Lung (tissue), 12 donors: ENCODE data around the gene ANXA11. TPM values are rescaled to one million over a fixed set of nuclear protein-coding genes. Genes with fewer than 3 reads are reported as not detected.

Experiments
- ATAC-seq: fragments of 200-7000 bp; cut with Tn5 transposase; one replicate; pipeline ENCODE4 v1.9.1; 2020; ENCODE audit warnings: moderate number of reproducible peaks; ENCODE audit not compliant: insufficient read depth, low FRiP score
- DNase-seq, 3 donors: peaks; one replicate each; pipeline ENCODE4 v3.0.0-alpha.2; 2013 to 2017
- H3K27ac ChIP-seq, 2 donors: one replicate each; pipeline ENCODE4 v1.5.1; 2013; ENCODE audit warnings: mild to moderate bottlenecking in 2 of 2, moderate library complexity in 2 of 2, control low read depth in 1 of 2, inconsistent platforms in 1 of 2, low read depth in 1 of 2, low read length in 1 of 2
- H3K27me3 ChIP-seq, 3 donors: one replicate each; pipeline ENCODE4 v1.5.1; 2013; ENCODE audit warnings: low read length in 2 of 3; ENCODE audit not compliant: control insufficient read depth in 3 of 3, insufficient read depth in 3 of 3
- H3K36me3 ChIP-seq, 4 donors: one replicate each; pipeline ENCODE4 v1.5.1; 2013; ENCODE audit warnings: low read length in 4 of 4, mild to moderate bottlenecking in 1 of 4, moderate library complexity in 1 of 4; ENCODE audit not compliant: control insufficient read depth in 4 of 4, insufficient read depth in 4 of 4
- H3K4me1 ChIP-seq, 5 donors: one replicate each; pipeline ENCODE4 v1.5.1; 2013; ENCODE audit warnings: low read length in 5 of 5, mild to moderate bottlenecking in 2 of 5, moderate library complexity in 1 of 5; ENCODE audit not compliant: control insufficient read depth in 5 of 5, insufficient read depth in 5 of 5
- H3K4me3 ChIP-seq: one replicate; pipeline ENCODE4 v1.5.1; 2013; ENCODE audit warnings: mild to moderate bottlenecking, control low read depth, moderate library complexity
- H3K9ac ChIP-seq, 2 donors: one replicate each; pipeline ENCODE4 v1.5.1; 2013; ENCODE audit warnings: low read length in 2 of 2, control low read depth in 1 of 2; ENCODE audit not compliant: insufficient read depth in 1 of 2
- H3K9me3 ChIP-seq, 4 donors: one replicate each; pipeline ENCODE4 v1.5.1; 2013; ENCODE audit warnings: low read length in 3 of 4, mild to moderate bottlenecking in 1 of 4, moderate library complexity in 1 of 4; ENCODE audit not compliant: control insufficient read depth in 4 of 4, insufficient read depth in 3 of 4
- WGBS, 2 donors: extraction: QIAGEN DNeasy Blood & Tissue Kit; methylation state at CpG; one replicate each; pipeline ENCODE4 v1.1.7; 2013; 5-methylcytosine and 5-hydroxymethylcytosine counted together
- polyA plus RNA-seq, 2 donors: library from polyadenylated mRNA; stranded (reverse); fragments of 200-250 nt; gene quantifications; one replicate each; pipeline ENCODE4 v1.2.1, GENCODE V29; 2013
- total RNA-seq, 2 donors: library from RNA; depleted of rRNA in 1 of 2; stranded (reverse); fragments of >200 nt in 1 of 2; gene quantifications; one replicate each; pipeline ENCODE4 v1.2.1, GENCODE V29; 2014 to 2021
- TF ChIP-seq, protein P1 (sequence below): IDR thresholded peaks from 2 replicates; pipeline ENCODE4 v1.5.1; 2012; ENCODE audit warnings: mild to moderate bottlenecking; ENCODE audit errors: control extremely low read depth, extremely low read depth
- donor health status: control.
- donor health status: control.
- donor health status: Bipolar disorder and iron deficiency.
- donor health status: healthy.
- donor health status: DM: yes; HTN: yes; CAD: no.

The ANXA11 gene
- total and polyA plus RNA-seq, 4 donors: 97.7 to 404 (median 209) TPM

DNA sequence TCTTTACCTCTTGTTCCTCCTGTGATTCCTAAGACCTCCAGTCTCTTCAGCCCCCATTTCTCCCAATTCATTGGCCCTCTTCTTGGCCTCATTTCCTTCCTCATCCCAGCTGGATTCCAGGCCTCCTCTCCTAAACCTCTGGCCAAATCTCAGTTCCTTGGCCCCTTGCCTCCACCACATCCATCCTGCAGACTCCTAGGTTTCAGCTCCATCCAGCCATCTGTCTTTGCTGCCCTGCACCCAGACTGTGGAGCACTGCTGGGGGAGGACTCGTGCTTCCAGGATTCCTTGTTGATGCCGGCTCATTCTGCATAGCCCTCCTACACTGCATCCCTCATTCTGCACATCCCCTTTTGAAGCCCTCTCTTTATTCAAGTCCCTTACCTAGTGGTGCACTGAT, 66.1 kb downstream of the ANXA11 start:
- no peak for ATAC-seq
- no peak overlapping the region for H3K27ac ChIP-seq
- DNase-seq: no peak
- no peak overlapping the region for H3K4me3 ChIP-seq
- TF ChIP-seq, protein P1, sequence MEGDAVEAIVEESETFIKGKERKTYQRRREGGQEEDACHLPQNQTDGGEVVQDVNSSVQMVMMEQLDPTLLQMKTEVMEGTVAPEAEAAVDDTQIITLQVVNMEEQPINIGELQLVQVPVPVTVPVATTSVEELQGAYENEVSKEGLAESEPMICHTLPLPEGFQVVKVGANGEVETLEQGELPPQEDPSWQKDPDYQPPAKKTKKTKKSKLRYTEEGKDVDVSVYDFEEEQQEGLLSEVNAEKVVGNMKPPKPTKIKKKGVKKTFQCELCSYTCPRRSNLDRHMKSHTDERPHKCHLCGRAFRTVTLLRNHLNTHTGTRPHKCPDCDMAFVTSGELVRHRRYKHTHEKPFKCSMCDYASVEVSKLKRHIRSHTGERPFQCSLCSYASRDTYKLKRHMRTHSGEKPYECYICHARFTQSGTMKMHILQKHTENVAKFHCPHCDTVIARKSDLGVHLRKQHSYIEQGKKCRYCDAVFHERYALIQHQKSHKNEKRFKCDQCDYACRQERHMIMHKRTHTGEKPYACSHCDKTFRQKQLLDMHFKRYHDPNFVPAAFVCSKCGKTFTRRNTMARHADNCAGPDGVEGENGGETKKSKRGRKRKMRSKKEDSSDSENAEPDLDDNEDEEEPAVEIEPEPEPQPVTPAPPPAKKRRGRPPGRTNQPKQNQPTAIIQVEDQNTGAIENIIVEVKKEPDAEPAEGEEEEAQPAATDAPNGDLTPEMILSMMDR: no peak
- H3K9me3 ChIP-seq: peaks cover 0 to 2% (median 0%) of the 10 kb centered on the region in 4 donors
- WGBS, 2 donors: 78 to 86% methylated on average over 2 of the region's 2 CpGs
- H3K27me3 ChIP-seq: no peaks in the 10 kb centered on the region
- peaks cover 0 to 30% (median 4%) of the 10 kb centered on the region in 5 donors for H3K4me1 ChIP-seq
- H3K9ac ChIP-seq: no peak overlapping the region
- H3K36me3 ChIP-seq: peaks cover 0 to 4% (median 0%) of the 10 kb centered on the region in 4 donors

GRCh38 chr10:80137920-80138319, 67.4 kb downstream of the ANXA11 start:
- Histone ChIP-seq H3K4me3 (no peak overlapping the region), H3K9me3 (peaks cover 0 to 2% (median 0%) of the 10 kb centered on the region in 4 donors), H3K27ac (no peak overlapping the region), H3K4me1 (peaks cover 0 to 40% (median 2%) of the 10 kb centered on the region in 5 donors), H3K36me3 (peaks cover 0 to 4% (median 0%) of the 10 kb centered on the region in 4 donors), H3K27me3 (no peaks in the 10 kb centered on the region), H3K9ac (no peak overlapping the region)
- DNase-seq (peak in 2 of 3 donors; percentile 40 to 45), ATAC-seq (no peak)
- TF ChIP-seq, protein P1: no peak
- 65 to 71% methylated on average over 4 of the region's 4 CpGs for WGBS, 2 donors

- 79 to 94% methylated on average over 14 of the region's 14 CpGs for WGBS, 2 donors
- peaks cover 0 to 43% (median 4%) of the 10 kb centered on the region in 5 donors for H3K4me1 ChIP-seq
- no peaks in the 10 kb centered on the region for H3K27me3 ChIP-seq
- H3K9me3 ChIP-seq: peaks cover 0 to 2% (median 0%) of the 10 kb centered on the region in 4 donors
- TF ChIP-seq, protein P1: no peak
- peak overlapping the region in 1 of 2 donors; percentile 4 for H3K9ac ChIP-seq
- peaks cover 0 to 4% (median 0%) of the 10 kb centered on the region in 4 donors for H3K36me3 ChIP-seq
- no peak overlapping the region for H3K4me3 ChIP-seq
- ATAC-seq: no peak
- peak overlapping the region; percentile 34 to 79 for H3K27ac ChIP-seq
- peak in 1 of 3 donors; percentile 48 for DNase-seq
Observed at GRCh38 chr10:80137031-80137862, 68.1 kb downstream of the ANXA11 start.
